Measurements from ENCODE around the gene EHBP1L1.

Gene EHBP1L1

DNA sequence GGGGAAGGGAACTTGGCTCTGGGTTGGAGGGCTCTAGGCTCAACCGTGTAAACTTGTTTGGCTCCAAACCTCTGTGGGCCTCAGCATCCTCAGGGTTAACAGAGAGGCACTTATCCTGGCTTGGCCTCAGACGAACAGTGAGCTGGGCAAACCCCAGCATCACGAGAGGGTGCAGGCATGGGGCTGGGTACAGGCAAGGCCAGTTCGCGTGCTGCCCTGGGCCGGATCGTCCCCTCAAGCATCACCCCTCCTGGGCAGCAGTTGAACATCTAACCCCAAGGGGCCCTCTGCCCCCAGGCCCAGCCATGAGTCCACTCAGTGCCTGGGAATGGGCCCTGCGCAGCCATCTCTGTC, 1.9 kb downstream of the EHBP1L1 start:
- DNase-seq (ENCODE audit: low read depth, low spot score): no peak

DNA sequence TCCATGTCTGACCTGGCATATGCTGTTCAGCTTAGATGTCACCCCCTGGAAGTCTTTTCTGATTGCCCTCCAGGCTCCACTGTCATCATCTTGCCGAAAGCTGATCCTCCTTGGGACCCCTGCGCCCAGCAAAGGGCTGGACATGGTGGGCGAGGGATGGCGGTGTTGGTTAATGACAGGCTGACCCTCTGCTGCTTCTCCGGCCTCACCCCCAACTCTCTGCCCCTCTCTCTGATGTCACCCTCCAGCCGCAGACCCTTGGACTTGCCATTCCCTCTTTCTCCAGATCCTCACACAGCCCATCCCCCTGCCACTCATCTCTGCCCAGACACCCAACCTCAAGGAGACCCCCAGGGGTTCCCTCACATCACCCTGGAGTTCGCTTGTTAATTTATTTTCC, 2.3 kb downstream of the EHBP1L1 start:
- DNase-seq (ENCODE audit: low read depth, low spot score): no peak

DNA sequence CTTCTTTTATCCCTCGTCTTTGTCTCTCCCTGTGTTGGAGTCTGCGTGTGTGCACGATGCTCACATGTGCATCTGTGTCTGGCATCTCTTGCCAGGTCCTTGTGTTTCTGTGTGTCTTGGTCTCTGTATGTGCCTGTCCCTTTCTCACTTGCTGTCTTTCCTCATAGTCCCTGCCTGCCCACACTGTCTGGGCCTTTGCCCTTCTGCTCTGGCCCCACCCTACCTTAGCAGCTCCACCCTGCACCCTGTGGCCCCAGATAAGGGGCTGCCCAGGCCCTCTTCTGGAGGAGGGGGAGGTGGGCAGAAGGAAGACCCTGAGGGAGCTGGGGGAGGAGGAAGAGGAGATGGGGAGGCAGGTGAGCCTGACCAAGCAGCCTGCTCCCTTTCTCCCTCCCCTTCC, 2.8 kb downstream of the EHBP1L1 start:
- DNase-seq (ENCODE audit: low read depth, low spot score): no peak

DNA sequence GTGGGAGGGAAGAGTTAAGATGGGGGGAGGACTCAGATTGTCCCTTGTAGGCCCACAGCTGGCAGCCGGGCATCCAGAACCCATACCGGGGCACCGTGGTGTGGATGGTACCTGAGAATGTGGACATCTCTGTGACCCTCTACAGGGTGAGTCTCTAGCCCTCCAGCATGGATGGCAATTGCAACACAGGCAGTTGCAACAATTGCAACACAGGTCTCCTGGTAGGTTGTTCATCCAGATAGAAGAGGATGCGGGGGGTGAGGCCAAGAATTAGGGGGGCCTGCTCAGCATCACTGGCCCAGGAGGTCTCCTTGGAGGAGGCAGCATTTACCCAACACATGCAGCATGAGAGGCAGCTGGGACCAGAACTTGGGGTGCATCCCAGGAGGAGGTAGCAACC, 3.4 kb downstream of the EHBP1L1 start:
- DNase-seq (ENCODE audit: low read depth, low spot score): no peak

DNA sequence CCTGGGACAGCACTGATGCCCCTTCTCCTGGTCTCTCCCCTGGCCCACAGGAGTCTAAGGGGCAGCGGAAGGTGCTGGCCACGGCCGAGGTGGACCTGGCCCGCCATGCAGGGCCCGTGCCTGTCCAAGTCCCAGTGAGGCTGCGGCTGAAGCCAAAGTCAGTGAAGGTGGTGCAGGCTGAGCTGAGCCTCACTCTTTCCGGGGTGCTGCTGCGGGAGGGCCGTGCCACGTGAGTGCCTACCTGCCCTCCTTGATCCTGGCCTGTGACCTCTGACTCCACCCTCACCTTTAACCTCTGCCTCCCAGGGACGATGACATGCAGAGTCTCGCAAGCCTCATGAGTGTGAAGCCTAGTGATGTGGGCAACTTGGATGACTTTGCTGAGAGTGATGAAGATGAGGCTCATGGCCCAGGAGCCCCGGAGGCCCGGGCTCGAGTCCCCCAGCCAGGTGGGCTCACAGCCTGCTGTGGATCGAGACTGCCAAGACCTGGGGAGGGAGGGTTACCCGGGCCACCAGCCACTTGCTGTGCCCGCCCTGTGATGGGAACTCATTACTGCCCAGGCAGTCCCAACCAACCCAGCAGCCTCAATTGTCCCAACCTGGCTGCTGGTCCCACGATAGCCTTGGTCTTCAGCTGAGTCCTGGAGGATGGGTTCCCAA, 4.3 kb downstream of the EHBP1L1 start:
- no peak for DNase-seq (ENCODE audit: low read depth, low spot score)

DNA sequence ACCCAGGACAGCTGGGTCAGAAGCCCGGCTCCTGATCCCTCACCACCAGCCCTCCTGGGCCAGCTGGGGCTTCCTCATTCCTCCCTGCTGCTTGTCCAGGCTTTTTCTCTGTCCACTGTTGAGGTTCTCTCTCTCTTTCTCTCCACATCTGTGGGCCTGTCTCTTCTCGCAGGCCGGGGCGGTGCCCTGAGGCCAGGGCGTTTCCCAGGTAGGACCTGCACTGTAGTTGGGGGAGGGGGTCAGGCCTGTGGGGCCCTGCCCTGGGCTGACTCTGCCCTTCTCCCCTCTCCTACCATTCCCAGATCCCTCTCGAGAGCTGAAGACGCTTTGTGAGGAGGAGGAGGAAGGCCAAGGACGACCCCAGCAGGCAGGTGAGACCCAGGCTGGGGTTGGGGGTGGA, 4.9 kb downstream of the EHBP1L1 start:
- DNase-seq (ENCODE audit: low read depth, low spot score): no peak

DNA sequence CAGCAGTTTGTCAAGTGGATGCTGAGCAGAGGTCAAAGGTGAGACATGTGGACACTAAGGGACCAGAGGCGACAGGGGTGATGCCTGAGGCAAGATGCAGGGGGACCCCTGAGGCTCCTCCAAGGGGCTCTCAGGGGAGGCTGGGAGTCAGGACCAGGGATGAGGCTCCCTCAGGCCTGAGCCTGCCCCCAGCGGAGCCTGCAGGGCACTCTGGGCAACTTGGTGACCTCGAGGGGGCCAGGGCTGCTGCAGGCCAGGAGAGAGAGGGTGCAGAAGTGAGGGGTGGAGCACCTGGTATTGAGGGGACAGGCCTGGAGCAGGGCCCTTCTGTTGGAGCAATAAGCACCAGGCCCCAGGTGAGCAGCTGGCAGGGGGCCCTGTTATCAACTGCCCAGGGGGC, 6.1 kb downstream of the EHBP1L1 start:
- DNase-seq (ENCODE audit: low read depth, low spot score): no peak

DNA sequence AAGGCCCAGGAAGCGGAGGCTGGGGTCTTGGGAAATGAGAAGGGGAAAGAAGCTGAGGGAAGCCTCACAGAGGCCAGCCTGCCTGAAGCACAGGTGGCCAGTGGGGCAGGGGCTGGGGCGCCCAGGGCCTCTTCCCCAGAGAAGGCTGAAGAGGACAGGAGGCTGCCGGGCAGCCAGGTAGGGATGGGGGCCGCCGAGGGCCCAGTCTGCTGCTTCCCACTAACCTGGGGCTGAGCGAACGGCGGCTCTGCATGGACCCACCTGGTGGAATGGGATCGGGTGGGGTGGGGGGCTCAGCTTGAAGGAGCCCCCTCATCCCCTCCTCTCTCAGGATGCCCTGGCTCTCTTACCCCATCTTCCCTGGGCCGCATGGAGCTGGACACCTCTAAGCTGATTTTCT, 7.7 kb downstream of the EHBP1L1 start:
- no peak for DNase-seq (ENCODE audit: low read depth, low spot score)

DNA sequence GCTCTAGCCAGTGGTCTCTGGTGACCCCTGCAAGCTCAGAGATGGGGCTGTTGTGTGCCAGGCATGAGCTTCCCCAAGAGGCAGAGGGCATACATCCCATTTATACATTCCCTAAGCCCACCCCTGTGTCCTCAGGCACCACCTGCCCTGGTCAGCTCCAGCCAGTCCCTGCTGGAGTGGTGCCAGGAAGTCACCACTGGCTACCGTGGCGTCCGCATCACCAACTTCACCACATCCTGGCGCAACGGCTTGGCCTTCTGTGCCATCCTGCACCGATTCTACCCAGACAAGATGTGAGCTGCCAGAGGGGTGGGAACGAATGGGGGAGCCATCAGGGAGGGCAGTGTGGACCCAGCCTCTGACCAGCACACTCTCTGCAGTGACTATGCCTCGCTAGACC, 8.3 kb downstream of the EHBP1L1 start:
- DNase-seq (ENCODE audit: low read depth, low spot score): no peak

DNA sequence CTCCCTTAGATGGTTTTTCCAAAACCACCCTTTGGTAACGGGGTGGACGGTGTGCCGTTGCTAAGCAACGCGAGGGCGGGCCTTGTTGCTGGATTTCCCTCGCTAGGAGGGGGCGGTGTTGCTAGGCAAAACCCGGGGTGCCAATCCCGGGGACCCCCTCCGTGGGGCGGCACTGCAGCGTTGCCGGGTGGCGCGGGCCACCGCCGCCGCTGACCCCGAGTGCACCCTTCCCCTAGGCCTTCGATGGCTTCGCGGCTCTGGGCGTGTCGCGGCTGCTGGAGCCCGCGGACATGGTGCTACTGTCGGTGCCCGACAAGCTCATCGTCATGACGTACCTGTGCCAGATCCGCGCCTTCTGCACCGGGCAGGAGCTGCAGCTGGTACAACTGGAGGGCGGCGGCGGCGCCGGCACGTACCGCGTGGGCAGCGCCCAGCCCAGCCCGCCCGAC, 8.9 kb downstream of the EHBP1L1 start:
- peak; percentile 59 for DNase-seq (ENCODE audit: low read depth, low spot score)

DNA sequence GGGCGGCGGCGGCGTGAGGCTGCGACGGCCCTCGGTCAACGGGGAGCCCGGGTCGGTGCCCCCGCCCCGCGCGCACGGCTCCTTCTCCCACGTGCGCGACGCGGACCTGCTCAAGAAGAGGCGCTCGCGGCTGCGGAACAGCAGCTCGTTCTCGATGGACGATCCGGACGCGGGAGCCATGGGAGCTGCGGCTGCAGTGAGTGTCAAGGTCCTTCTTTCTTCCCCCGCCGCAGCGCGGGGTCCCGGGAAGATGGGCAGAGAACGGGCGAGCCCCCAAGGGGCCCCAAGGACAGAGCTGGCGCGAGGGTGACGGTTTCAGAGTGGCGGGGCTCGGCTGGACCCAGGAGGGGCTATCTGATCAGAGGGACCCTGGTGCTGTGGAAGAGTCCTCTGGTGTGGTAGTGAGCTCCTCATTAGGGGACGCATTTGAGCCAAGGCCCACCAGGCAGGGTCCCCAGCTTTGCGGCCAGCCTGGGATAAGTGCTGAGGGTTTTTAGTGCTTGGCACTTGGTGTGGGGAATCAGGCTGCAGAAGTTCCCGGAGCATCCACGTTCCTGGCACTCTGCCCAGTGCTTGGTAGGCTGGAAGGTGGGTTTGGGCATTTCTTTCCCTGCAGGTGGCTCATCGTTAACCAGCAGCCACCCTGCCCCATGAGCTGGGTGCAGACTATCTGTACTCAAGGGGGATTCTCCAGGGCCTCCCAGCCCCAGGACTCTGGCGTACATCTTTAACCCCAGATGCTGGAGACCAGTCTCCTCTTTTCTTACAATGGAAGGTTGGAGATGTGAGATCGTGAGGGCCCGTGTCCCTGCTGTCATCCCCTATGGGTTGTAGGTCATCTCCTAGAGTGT, 9.8 kb downstream of the EHBP1L1 start:
- no peak for DNase-seq (ENCODE audit: low read depth, low spot score)

DNA sequence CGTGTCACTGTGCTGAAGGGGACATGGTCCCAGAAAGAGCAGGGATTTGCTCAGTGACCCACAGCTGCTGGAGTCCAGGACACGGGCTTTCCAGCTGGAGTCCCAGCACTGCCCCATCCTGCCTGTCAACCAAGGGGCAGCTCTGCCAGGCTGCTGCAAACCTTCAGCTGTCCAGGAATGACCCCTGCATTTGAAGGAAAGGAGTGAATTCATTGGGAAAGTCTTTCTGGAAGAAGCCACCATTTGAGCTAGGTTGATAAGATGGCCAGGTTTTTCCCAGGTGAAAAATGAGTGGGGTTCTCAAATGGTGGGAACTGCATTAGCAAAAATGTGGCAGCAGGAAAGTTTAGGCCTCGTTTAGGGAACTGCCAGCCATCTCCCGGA, 10.4 kb downstream of the EHBP1L1 start:
- no peak for DNase-seq (ENCODE audit: low read depth, low spot score)

DNA sequence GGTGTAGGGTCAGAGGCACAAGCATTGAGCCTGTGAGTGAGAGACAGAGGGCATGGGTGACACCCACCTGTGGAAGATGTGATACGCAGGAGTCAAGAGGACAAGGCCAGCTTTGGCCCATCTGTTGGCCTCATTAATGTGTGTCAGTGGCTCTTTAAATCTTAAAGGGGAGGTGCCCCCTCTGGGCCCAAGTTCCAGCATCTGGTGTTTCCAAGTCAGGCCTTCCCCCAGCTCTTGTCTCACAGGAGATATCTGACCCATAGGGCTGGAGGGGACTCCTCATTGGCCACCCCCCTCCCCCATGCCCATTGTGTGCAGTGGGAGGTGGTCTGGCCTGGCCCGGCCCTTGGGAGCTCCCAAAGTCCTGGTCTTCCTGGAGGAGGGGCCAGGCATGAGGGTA, 10.8 kb downstream of the EHBP1L1 start:
- DNase-seq (ENCODE audit: low read depth, low spot score): no peak

DNA sequence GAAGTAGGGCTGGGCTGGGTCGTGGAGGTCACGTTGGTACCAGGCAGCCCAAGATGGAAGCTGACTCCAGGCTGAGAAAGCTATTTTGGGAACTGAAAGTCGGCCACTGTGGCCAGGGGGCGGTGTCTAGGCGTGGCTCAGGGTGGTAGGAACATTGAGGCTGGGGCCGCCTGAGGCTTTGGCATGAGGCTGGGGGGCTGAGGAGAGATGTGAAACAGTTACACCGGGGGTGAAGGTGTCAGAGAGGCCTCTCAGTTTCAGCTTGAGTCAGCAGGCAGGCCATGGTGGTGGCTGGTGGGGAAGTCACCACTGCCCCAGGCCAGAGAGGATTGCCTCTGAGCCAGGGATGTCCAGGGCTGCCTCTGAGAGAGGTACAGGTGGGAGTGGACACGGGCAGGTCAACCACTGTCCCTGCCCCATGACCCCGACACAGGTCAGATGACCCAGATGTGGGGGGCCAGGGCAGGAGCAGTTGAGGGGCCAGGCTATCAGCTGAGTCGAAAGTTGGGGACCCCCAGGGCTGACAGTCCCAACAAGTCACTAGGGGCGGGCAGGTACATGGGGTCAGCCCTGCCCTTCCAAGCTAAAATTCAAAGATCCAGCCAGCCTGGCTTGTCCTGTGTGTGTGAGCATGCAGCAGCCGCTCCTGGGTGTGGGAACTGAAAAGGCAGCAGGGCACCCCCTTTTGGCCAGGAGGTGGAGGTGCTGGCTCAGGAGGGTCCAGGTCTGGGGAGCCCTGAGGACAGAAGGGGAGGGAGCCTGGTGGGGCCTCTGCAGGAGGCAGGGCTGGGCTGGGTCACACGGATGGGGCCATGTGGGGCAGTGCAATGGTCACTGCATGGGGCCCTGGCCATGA, 12.6 kb downstream of the EHBP1L1 start:
- DNase-seq (ENCODE audit: low read depth, low spot score): peak; percentile 64

DNA sequence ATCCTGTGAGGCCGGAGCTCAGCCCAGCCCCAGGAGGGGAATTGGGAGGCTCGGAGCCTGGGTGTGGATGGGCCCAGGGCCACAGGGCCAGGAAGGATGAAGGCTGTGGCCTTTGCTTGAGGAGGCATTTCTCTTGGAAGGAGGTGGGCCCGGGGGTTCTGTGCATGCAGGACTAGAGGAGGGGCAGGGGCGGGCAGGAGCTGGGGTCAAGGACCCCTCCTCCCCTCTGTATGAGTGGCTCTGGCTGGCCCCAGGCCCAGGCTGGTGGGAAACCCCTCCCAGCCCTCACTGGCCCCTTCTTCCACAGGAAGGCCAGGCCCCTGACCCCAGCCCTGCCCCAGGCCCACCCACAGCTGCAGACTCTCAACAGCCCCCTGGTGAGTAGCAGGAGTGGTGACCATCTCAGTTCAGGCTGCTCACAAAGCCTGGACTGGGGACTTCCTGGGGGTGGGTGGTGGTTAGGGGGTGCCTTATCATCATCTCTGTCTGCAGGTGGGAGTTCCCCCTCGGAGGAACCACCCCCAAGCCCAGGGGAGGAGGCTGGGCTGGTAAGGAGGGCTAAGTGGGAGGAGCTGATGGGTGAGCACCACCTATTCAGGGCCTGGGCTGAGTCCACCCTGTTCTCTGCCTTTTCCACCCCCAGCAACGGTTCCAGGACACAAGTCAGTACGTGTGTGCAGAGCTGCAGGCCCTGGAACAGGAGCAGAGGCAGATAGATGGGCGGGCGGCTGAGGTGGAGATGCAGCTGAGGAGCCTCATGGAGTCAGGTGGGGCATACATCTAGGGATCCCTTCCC, 13.8 kb downstream of the EHBP1L1 start:
- no peak for DNase-seq (ENCODE audit: low read depth, low spot score)

DNA sequence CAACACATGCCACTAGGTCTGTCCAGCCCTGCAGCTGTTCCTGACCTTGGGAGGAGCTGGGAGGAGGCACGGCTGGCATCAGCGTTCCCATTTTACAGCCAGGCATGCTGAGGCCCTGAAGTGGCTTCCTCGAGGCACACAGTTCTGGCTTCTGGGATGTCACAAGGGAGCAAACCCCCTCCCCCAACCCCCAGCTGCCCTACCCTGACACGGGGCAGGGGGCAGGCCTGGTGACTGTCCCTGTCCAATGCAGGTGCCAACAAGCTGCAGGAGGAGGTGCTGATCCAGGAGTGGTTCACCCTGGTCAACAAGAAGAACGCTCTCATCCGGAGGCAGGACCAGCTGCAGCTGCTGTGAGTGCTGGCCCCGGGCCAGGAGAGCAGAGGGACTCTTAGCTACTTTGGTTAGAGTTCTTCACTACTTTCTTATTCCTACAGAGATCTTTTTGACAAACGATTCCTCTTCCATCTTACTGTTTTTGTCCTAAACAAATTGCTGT, 14.4 kb downstream of the EHBP1L1 start:
- DNase-seq (ENCODE audit: low read depth, low spot score): no peak

DNA sequence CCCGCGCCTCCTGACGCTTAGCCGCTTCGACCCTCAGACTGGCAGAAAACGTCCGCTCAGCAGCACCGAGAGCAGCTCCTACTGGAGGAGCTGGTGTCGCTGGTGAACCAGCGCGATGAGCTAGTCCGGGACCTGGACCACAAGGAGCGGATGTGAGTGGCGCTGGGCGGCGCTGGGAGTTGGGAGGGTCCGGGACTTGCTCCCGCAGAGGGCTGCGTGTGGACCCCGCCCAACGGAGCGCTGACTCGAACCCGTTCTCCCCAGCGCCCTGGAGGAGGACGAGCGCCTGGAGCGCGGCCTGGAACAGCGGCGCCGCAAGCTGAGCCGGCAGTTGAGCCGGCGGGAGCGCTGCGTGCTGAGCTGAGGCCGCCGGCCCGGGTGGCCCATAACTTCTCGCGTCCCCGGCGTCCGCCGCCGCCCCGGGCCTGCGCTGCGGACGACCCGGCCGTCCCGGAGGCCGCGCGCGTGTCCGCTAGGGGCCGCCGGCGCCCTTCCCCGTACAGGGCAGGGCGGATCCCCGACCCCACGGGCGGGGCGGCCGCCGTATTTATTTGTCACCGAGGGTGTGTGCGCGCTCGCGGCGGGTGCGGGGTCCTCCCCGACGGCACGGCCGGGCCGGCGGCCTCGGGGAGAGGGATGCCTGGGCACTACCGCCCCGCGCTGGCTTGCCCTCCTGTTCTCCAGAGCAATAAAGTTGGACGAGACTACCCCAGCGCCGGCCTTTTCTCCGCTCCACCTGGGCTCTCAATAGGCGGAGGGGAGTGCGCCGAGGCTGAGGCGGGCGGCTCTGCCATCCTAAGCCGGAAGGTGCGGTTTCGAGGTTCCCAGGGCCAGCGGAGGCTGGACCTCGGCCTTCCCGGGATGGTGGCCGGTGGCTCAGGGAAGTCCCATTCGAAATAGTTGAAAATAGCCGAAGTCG, 16.3 kb downstream of the EHBP1L1 start:
- DNase-seq (ENCODE audit: low read depth, low spot score): peak; percentile 87

DNA sequence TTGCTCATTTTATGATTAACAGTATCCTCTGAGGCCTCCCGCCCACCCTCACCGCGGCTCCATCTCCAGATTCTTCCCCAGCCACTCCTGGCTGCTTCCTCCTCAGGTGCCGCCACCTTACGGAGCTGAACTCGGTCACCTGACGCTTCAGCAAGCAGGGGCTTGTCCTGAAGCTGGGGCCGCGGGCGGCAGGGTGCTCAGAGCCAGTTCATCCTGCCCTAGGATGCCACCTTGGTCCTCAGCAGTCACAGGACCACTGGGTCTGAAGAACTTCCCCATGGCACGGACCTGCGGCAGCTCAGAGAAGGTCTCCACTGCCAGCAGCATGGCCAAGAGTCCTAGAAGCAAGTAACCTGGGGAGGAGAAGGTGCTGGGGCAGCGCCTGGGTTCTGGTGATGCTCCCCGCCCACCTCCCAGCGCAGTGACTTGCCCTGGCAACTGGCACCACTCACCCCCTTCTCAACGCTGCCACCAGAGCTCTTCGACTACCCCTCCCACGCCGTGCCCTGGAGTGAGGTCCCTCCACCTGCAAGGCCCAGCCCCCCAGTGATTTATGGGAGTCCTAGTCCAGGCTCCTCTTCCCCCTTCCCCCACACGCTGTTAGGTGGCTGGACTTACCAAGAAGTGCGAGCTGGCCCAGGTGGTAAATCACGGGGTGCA, 17.1 kb downstream of the EHBP1L1 start:
- no peak for DNase-seq (ENCODE audit: low read depth, low spot score)

DNA sequence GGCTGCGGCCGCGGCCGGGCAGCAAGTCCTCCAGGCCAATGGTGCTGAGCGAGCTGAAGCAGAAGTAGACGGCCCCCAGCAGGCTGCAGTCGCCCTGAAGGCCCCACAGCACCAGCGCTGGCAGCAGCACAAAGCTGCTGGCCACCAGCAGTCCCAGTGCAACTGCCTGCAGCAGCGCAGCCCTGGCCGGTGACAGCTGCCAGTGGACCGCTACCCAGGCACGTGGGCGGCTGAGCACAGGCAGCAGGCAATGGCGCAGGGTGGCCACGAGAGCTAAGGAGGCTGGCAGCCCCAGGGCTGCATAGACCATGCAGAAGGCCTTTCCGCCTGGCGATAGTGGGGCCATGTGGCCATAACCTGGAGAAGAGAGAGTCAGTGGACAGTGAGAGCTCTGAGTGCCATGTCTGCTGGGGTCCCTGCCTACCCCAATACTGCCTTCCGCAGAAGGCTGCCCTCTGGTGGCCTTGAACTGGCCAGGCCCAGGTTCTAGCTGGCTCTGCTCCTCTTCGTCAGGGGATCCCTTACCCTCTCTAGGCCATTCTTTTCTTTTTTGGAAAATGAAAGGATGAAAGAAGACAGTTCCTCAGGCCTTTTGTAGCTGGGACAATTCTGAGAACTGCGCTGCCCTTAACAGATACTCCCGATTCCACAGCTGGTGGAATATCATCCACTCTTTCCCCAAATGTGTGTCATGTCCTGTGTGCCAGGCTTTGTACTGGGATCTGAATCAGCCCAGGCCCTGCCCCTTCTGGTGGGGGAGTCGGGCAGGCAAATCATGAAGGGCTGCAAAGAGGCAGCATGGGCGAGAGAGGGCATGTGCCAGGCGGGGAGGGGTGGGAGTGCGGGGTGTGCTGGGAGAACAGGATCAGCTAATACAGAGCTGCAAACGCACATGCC, 17.9 kb downstream of the EHBP1L1 start:
- peak; percentile 53 for DNase-seq (ENCODE audit: low read depth, low spot score)

Data from astrocyte of the hippocampus (primary cell).